GM10248 (cell line): ENCODE results near the gene EFHC1.

ENCODE experiments used
- CTCF ChIA-PET: fragments of 300-600 bp; sonication (Branson Sonifier 250); formaldehyde crosslinking; extraction: SDS; loops from one replicate; lab custom pipeline; 2021; ENCODE audit warnings: antibody characterized with exemption; lab: Yijun Ruan, JAX
- POLR2A ChIA-PET: fragments of 350-650 bp; sonication (Branson Sonifier 250); formaldehyde crosslinking; extraction: SDS; loops from one replicate; lab custom pipeline; 2020; ENCODE audit warnings: antibody characterized with exemption; lab: Yijun Ruan, JAX
- DNase-seq: peaks from one replicate; pipeline ENCODE4 v3.0.0; 2012; ENCODE audit errors: extremely low spot score
- CTCF ChIP-seq: IDR thresholded peaks from 2 replicates; pipeline ENCODE4 v1.5.1; 2012; ENCODE audit warnings: mild to moderate bottlenecking, low read depth; ENCODE audit errors: extremely low read depth, missing control alignments, control extremely low read depth

EFHC1 gene

DNA sequence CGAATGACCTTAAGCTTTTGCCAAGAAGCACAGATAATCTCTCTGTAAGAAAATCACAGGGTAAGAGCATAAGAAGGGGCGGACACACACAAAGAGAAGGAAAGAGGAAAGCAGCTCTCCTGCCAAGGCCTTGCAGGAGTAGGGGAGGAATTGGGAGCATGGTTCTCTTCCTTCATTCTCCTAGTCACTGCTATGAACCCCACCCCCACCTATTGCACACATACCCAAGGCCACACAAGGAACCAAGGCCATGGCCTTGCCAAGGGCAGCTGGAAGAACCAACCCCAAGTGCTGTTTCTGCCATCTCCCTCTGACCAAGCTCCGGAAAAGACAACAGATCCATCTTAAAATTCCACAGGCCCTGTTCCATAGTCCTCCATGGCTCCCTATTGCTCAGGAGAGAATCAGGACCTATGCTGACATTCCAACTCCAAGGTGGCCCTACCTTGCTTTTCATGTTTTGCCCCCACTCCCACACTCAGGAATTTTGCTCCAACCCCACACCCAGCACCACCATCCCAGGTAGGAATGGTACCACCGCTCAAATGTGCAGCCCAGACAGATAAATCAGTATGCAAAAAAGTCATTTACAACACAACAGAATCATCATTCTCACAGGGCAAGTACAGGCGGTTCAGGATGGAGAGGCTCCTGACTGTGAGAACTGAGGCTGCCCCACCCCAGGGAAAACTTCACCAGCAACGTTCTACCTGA lies 125.4 kb downstream of the EFHC1 start:
- ChIA-PET CTCF (interaction anchor here (1.0 to 1.7 kb wide), 3 partner anchors 10 to 259 kb away, joined by 3 to 5 read pairs (median 3); no protein-coding TSS in a partner anchor), POLR2A (interaction anchor here (0.6 kb wide), 1 partner anchor 138 kb away, joined by 4 read pairs; no protein-coding TSS in a partner anchor)
- DNase-seq, result peak; percentile 21
- TF ChIP-seq CTCF, result no peak

DNA sequence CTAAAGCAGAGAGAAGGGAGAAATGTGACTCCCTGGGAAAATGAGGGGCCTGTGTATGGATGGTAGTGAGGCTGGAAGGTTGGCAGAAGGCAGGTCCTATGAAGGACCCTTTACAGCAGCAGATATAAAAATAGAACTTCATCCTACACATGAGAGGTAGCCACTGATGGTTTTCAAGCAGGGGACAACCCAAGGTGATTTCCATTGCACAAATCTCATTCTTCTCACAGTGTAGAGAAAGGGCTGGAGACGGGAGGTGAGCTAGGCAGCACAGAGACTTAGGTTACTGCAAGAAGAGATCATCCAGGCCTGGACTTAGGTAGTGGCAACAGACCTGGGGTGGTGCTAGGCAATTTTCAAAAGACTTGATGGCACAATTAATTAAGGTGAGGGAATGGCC lies 126.0 kb downstream of the EFHC1 start:
- ChIA-PET CTCF (interaction anchor here (0.8 to 1.5 kb wide), 3 partner anchors 8 to 131 kb away, joined by 4 to 6 read pairs (median 4); no protein-coding TSS in a partner anchor), POLR2A (interaction anchor here (0.6 kb wide), 2 partner anchors 10 to 137 kb away, joined by 3 to 4 read pairs; no protein-coding TSS in a partner anchor)

GRCh38 chr6:52546678-52547077 lies 126.5 kb downstream of the EFHC1 start:
- POLR2A ChIA-PET, result interaction anchor here (0.6 kb wide), 1 partner anchor 11 kb away, joined by 3 read pairs; no protein-coding TSS in a partner anchor
- DNase-seq, result peak; percentile 65
- CTCF ChIA-PET, result interaction anchor here (0.8 to 1.5 kb wide), 5 partner anchors 9 to 131 kb away, joined by 3 to 6 read pairs (median 4); partner anchors contain the start of gene TRAM2

More for the DNA sequence above, 126.0 kb downstream of the EFHC1 start:
- peak; percentile 29 for DNase-seq
- TF ChIP-seq CTCF, result no peak

GRCh38 chr6:52547647-52548352 lies 127.7 kb downstream of the EFHC1 start:
- CTCF ChIA-PET, result interaction anchor here (0.6 to 2.2 kb wide), 4 partner anchors 10 to 107 kb away, joined by 3 to 9 read pairs (median 4); partner anchors contain the start of gene TRAM2
- no peak for DNase-seq
- POLR2A ChIA-PET, result no interaction called here
- TF ChIP-seq CTCF, result no peak

More at GRCh38 chr6:52546678-52547077, 126.5 kb downstream of the EFHC1 start:
- no peak for TF ChIP-seq CTCF

DNA sequence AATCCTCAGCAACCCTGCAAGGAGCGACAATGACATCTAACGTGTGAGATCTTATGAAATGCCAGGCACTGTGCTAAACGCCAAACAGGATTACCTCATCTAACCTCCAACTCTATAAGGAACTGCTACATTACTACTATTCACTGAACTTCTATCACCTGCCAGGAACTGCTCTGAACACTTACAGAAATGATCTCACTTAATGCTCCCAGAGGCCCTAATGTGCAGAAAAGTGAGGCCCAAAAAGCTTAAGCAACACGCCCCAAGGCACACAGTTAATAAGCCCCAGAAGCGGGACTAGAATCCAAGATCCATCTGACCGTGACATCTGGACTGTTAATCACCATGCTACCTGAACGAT lies 128.2 kb downstream of the EFHC1 start:
- CTCF ChIA-PET, result interaction anchor here (1.6 to 2.2 kb wide), 2 partner anchors 28 to 48 kb away, joined by 3 to 9 read pairs; partner anchors contain the start of gene TRAM2

More for the DNA sequence above, 128.2 kb downstream of the EFHC1 start:
- DNase-seq, result no peak
- TF ChIP-seq CTCF, result no peak
- POLR2A ChIA-PET, result no interaction called here
